Panc1 (cell line): ENCODE measurements around the gene CUL7. TPM values are rescaled to one million over a fixed set of nuclear protein-coding genes. Genes with fewer than 3 reads are reported as not detected.
"Not testable (repeated sequence)": the region's sequence is repeated elsewhere in the genome, so short reads cannot be mapped to it uniquely, and the experiment has no call there.

ENCODE experiments used
- ATAC-seq: fragments of 200-7000 bp; cut with Tn5 transposase; 2 replicates; pipeline ENCODE4 v1.9.1; 2020; ENCODE audit warnings: mild to moderate bottlenecking, moderate library complexity
- BruUV-seq: library from RNA; stranded (reverse); fragments of 400-500 nt; replicated peaks from 2 replicates; lab custom pipeline; 2021; lab: Mats Ljungman, UMichigan
- CTCF ChIA-PET: fragments of 300-600 bp; sonication (Branson Sonifier 250); formaldehyde crosslinking; loops from one replicate; lab custom pipeline; 2022; ENCODE audit warnings: antibody characterized with exemption; lab: Charles Lee
- POLR2A ChIA-PET: fragments of 300-600 bp; sonication (Branson Sonifier 250); formaldehyde crosslinking; loops from one replicate; lab custom pipeline; 2022; ENCODE audit warnings: antibody characterized with exemption; lab: Charles Lee
- DNase-seq: peaks from one replicate; pipeline ENCODE4 v3.0.0-alpha.2; 2010; ENCODE audit warnings: low read depth, low spot score
- H3K27ac ChIP-seq: 2 replicates; pipeline ENCODE4 v1.5.1; 2011; ENCODE audit warnings: mild to moderate bottlenecking, low read length, inconsistent platforms
- H3K27me3 ChIP-seq: fragments of 200-500 bp; sonication (Bioruptor generic); 2 replicates; pipeline ENCODE4 v1.6.0; 2014; ENCODE audit warnings: low read length, inconsistent platforms; ENCODE audit not compliant: control insufficient read depth, insufficient read depth
- H3K36me3 ChIP-seq: fragments of 200-500 bp; sonication (Bioruptor generic); 2 replicates; pipeline ENCODE4 v1.5.1; 2014; ENCODE audit warnings: inconsistent platforms, mild to moderate bottlenecking, low read length, moderate library complexity; ENCODE audit not compliant: control insufficient read depth, insufficient read depth
- H3K4me1 ChIP-seq: 2 replicates; pipeline ENCODE4 v1.5.1; 2011; ENCODE audit warnings: inconsistent platforms, mild to moderate bottlenecking, low read length, moderate library complexity; ENCODE audit not compliant: control insufficient read depth, insufficient read depth
- H3K4me3 ChIP-seq, 2 experiments: 2 replicates each; pipeline ENCODE4 v1.5.1; 2011 to 2012; ENCODE audit warnings: low read depth in 2 of 2, low read length in 2 of 2, mild to moderate bottlenecking in 2 of 2, inconsistent platforms in 1 of 2, moderate library complexity in 1 of 2
- H3K9me3 ChIP-seq: fragments of 200-500 bp; sonication (Bioruptor generic); 2 replicates; pipeline ENCODE4 v1.5.1; 2014; ENCODE audit warnings: low read depth, mild to moderate bottlenecking, inconsistent platforms, low read length, moderate library complexity; ENCODE audit not compliant: control insufficient read depth, insufficient read depth
- POLR2AphosphoS5 ChIP-seq: IDR thresholded peaks from 2 replicates; pipeline ENCODE4 v1.6.1; 2012; ENCODE audit warnings: mild to moderate bottlenecking, low read depth, low read length, moderate library complexity
- SIN3A ChIP-seq: IDR thresholded peaks from 2 replicates; pipeline ENCODE4 v1.6.1; 2012; ENCODE audit warnings: low read depth, mild to moderate bottlenecking, low read length, moderate library complexity, borderline replicate concordance; ENCODE audit not compliant: insufficient read depth
- TCF7L2 ChIP-seq: IDR thresholded peaks from 2 replicates; pipeline ENCODE4 v1.6.1; 2011; ENCODE audit warnings: mild to moderate bottlenecking, low read depth, low read length, inconsistent platforms
- in situ Hi-C: cut with HindIII; loops from 2 replicates; pipeline ENCODE4 v1.10.0; 2016; ENCODE audit warnings: low sequenced_read_pairs, low pct_unique_long_range_greater_than_20kb
- intact Hi-C: fragments of 100-400 bp; cut with micrococcal nuclease; formaldehyde crosslinking; loops from one replicate; pipeline ENCODE4 v1.10.0; 2022; ENCODE audit not compliant: unreplicated experiment
- total RNA-seq: library from RNA; stranded (reverse); gene quantifications from one replicate; pipeline ENCODE4 v1.2.1, GENCODE V29; 2021; ENCODE audit not compliant: unreplicated experiment
- TF ChIP-seq, protein P1 (sequence below), 2 experiments: IDR thresholded peaks; 2 replicates each; pipeline ENCODE4 v1.6.1; 2011 to 2012; ENCODE audit warnings: low read depth in 2 of 2, control low read depth in 1 of 2, low read length in 1 of 2, mild to moderate bottlenecking in 1 of 2, moderate library complexity in 1 of 2; ENCODE audit not compliant: insufficient read depth in 1 of 2
- TF ChIP-seq, protein P2 (sequence below): fragments of 450-650 bp; IDR thresholded peaks from 2 replicates; pipeline ENCODE4 v1.5.1; 2017; ENCODE audit warnings: mild to moderate bottlenecking

The CUL7 gene
- total RNA-seq, 1 experiment from 2014 or later = 32.1 TPM

- ChIA-PET POLR2A (no interaction called here), CTCF (interaction anchor here (0.7 kb wide), 1 partner anchor 214 kb away, joined by 3 read pairs; no protein-coding TSS in a partner anchor)
- Histone ChIP-seq H3K9me3 (no peaks in the 10 kb centered on the region), H3K27me3 (no peaks in the 10 kb centered on the region), H3K4me1 (no peaks in the 10 kb centered on the region), H3K4me3 (no peak overlapping the region), H3K27ac (no peak overlapping the region), H3K36me3 (no peaks in the 10 kb centered on the region)
- BruUV-seq = no TSS peak
- TF ChIP-seq, protein P1, sequence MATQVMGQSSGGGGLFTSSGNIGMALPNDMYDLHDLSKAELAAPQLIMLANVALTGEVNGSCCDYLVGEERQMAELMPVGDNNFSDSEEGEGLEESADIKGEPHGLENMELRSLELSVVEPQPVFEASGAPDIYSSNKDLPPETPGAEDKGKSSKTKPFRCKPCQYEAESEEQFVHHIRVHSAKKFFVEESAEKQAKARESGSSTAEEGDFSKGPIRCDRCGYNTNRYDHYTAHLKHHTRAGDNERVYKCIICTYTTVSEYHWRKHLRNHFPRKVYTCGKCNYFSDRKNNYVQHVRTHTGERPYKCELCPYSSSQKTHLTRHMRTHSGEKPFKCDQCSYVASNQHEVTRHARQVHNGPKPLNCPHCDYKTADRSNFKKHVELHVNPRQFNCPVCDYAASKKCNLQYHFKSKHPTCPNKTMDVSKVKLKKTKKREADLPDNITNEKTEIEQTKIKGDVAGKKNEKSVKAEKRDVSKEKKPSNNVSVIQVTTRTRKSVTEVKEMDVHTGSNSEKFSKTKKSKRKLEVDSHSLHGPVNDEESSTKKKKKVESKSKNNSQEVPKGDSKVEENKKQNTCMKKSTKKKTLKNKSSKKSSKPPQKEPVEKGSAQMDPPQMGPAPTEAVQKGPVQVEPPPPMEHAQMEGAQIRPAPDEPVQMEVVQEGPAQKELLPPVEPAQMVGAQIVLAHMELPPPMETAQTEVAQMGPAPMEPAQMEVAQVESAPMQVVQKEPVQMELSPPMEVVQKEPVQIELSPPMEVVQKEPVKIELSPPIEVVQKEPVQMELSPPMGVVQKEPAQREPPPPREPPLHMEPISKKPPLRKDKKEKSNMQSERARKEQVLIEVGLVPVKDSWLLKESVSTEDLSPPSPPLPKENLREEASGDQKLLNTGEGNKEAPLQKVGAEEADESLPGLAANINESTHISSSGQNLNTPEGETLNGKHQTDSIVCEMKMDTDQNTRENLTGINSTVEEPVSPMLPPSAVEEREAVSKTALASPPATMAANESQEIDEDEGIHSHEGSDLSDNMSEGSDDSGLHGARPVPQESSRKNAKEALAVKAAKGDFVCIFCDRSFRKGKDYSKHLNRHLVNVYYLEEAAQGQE (IDR thresholded peaks at IDR 0.05; ENCODE audit: insufficient read depth in 1 of 2, low read depth in 2 of 2, low read length in 1 of 2) = no peak
- TF ChIP-seq, protein P2, sequence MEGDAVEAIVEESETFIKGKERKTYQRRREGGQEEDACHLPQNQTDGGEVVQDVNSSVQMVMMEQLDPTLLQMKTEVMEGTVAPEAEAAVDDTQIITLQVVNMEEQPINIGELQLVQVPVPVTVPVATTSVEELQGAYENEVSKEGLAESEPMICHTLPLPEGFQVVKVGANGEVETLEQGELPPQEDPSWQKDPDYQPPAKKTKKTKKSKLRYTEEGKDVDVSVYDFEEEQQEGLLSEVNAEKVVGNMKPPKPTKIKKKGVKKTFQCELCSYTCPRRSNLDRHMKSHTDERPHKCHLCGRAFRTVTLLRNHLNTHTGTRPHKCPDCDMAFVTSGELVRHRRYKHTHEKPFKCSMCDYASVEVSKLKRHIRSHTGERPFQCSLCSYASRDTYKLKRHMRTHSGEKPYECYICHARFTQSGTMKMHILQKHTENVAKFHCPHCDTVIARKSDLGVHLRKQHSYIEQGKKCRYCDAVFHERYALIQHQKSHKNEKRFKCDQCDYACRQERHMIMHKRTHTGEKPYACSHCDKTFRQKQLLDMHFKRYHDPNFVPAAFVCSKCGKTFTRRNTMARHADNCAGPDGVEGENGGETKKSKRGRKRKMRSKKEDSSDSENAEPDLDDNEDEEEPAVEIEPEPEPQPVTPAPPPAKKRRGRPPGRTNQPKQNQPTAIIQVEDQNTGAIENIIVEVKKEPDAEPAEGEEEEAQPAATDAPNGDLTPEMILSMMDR = no peak
- TF ChIP-seq TCF7L2 (no peak), POLR2AphosphoS5 (no peak), SIN3A (no peak)
- in situ Hi-C loops = no loop called here
- intact Hi-C loops = no loop called here
- DNase-seq (no peak), ATAC-seq (no peak)
Measured at GRCh38 chr6:43001843-43002242, 51.8 kb downstream of the CUL7 start.

GRCh38 chr6:42998205-42998604, 55.4 kb downstream of the CUL7 start:
- ATAC-seq, BruUV-seq, H3K36me3 ChIP-seq, H3K27ac ChIP-seq, H3K27me3 ChIP-seq, POLR2A ChIA-PET, H3K4me3 ChIP-seq, H3K4me1 ChIP-seq, H3K9me3 ChIP-seq, CTCF ChIA-PET, in situ Hi-C loops, intact Hi-C loops, DNase-seq: not testable (repeated sequence)

DNA sequence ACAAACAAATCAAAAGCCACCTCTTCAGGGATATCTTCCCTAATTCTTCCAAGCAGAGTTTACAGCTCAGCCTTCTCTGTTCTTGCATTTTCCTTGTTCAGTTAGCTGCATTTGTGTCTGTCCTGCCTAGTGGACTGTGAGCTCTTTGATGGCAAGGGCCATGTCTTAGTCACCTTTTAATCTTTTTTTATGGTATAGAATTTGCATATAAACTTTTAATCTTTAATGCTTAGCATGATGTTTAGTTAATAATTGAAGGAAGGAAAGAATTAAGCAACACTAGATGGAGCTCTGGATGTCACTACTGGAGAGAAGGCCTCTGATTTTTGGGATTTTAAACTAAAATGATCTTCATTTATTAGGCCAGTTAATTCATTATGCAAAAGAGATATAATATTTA, 57.1 kb downstream of the CUL7 start:
- ChIA-PET POLR2A (interaction anchor here (0.6 to 0.7 kb wide), 2 partner anchors 36 to 238 kb away, joined by 3 to 5 read pairs; partner anchors contain the start of gene GNMT), CTCF (no interaction called here)
- no TSS peak for BruUV-seq
- no peaks in the 10 kb centered on the region for H3K36me3 ChIP-seq
- no peak overlapping the region for H3K4me3 ChIP-seq
- no peaks in the 10 kb centered on the region for H3K27me3 ChIP-seq
- H3K27ac ChIP-seq = no peak overlapping the region
- intact Hi-C loops = no loop called here
- no peaks in the 10 kb centered on the region for H3K9me3 ChIP-seq
- in situ Hi-C loops = no loop called here
- H3K4me1 ChIP-seq = no peaks in the 10 kb centered on the region
- TF ChIP-seq TCF7L2 (no peak), SIN3A (no peak), POLR2AphosphoS5 (no peak)
- TF ChIP-seq, protein P2 = no peak
- TF ChIP-seq, protein P1 (IDR thresholded peaks at IDR 0.05; ENCODE audit: insufficient read depth in 1 of 2, low read depth in 2 of 2, low read length in 1 of 2) = no peak
- DNase-seq (no peak), ATAC-seq (no peak)
